ENCODE results near the gene GAPDH.

DNA sequence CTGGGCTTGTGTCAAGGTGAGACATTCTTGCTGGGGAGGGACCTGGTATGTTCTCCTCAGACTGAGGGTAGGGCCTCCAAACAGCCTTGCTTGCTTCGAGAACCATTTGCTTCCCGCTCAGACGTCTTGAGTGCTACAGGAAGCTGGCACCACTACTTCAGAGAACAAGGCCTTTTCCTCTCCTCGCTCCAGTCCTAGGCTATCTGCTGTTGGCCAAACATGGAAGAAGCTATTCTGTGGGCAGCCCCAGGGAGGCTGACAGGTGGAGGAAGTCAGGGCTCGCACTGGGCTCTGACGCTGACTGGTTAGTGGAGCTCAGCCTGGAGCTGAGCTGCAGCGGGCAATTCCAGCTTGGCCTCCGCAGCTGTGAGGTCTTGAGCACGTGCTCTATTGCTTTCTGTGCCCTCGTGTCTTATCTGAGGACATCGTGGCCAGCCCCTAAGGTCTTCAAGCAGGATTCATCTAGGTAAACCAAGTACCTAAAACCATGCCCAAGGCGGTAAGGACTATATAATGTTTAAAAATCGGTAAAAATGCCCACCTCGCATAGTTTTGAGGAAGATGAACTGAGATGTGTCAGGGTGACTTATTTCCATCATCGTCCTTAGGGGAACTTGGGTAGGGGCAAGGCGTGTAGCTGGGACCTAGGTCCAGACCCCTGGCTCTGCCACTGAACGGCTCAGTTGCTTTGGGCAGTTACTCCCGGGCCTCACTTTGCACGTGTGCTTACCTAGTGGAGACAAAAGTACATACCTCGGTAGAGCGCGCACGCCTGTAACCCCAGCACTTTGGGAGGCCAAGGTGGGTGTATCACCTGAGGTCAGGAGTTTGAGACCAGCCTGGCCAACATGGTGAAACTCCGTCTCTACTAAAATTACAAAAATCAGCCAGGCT is 4.3 kb downstream of the GAPDH start:
- TF ChIP-seq, protein P1, sequence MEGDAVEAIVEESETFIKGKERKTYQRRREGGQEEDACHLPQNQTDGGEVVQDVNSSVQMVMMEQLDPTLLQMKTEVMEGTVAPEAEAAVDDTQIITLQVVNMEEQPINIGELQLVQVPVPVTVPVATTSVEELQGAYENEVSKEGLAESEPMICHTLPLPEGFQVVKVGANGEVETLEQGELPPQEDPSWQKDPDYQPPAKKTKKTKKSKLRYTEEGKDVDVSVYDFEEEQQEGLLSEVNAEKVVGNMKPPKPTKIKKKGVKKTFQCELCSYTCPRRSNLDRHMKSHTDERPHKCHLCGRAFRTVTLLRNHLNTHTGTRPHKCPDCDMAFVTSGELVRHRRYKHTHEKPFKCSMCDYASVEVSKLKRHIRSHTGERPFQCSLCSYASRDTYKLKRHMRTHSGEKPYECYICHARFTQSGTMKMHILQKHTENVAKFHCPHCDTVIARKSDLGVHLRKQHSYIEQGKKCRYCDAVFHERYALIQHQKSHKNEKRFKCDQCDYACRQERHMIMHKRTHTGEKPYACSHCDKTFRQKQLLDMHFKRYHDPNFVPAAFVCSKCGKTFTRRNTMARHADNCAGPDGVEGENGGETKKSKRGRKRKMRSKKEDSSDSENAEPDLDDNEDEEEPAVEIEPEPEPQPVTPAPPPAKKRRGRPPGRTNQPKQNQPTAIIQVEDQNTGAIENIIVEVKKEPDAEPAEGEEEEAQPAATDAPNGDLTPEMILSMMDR (IDR thresholded peaks at IDR 0.05) = no peak
- no peak for TF ChIP-seq POLR2A (IDR thresholded peaks at IDR 0.05)

Measured in body of pancreas (tissue), 4 donors.